ENCODE measurements around the gene LZTS2.

LZTS2 gene

GRCh38 chr10:101014966-101015581, 15.5 kb downstream of the LZTS2 start:
- peak; percentile 30 to 41 for DNase-seq

- DNase-seq: no peak
Observed at GRCh38 chr10:101015582-101015973, 16.0 kb downstream of the LZTS2 start.

GRCh38 chr10:101016814-101017213, 17.2 kb downstream of the LZTS2 start:
- DNase-seq: no peak

GRCh38 chr10:101018118-101018599, 18.6 kb downstream of the LZTS2 start:
- DNase-seq: no peak

- DNase-seq: peak; percentile 89 to 92
Observed at GRCh38 chr10:101018600-101019439, 19.2 kb downstream of the LZTS2 start.

- DNase-seq: no peak
Observed at GRCh38 chr10:101019440-101019703, 19.8 kb downstream of the LZTS2 start.

- no peak for DNase-seq
Observed at GRCh38 chr10:101020427-101021075, 20.9 kb downstream of the LZTS2 start.

- DNase-seq: no peak
Observed at GRCh38 chr10:101021239-101021638, 21.6 kb downstream of the LZTS2 start.

GRCh38 chr10:101021692-101022251, 22.2 kb downstream of the LZTS2 start:
- DNase-seq: no peak

- DNase-seq: no peak
Observed at GRCh38 chr10:101022967-101023705, 23.5 kb downstream of the LZTS2 start.

- no peak for DNase-seq
Observed at GRCh38 chr10:101027106-101027720, 27.6 kb downstream of the LZTS2 start.

GRCh38 chr10:101028446-101029337, 29.1 kb downstream of the LZTS2 start:
- no peak for DNase-seq

GRCh38 chr10:101029520-101030295, 30.1 kb downstream of the LZTS2 start:
- DNase-seq: no peak

- DNase-seq: no peak
Observed at GRCh38 chr10:101030496-101031127, 31.0 kb downstream of the LZTS2 start.

- peak; percentile 97 to 98 for DNase-seq
Observed at GRCh38 chr10:101031128-101031795, 31.7 kb downstream of the LZTS2 start, which contains the start of the genes PDZD7 and SFXN3. TSS of gene PDZD7 (minus strand) at chr10:101031129. CDS start at chr10:101030219, 910 bp downstream. TSS of gene SFXN3 (plus strand) at chr10:101031234. CDS start at chr10:101034695, 3,461 bp downstream.

GRCh38 chr10:101031796-101032636, 32.4 kb downstream of the LZTS2 start:
- DNase-seq: peak; percentile 74 to 80

- peak; percentile 77 to 80 for DNase-seq
Observed at GRCh38 chr10:101032637-101033224, 33.1 kb downstream of the LZTS2 start.

- DNase-seq: no peak
Observed at GRCh38 chr10:101033276-101033675, 33.7 kb downstream of the LZTS2 start.
